HG03097 (cell line): ENCODE results near the gene TINAGL1.

Experiments used
- ATAC-seq: cut with Tn5 transposase; IDR thresholded peaks from one replicate; pipeline ENCODE4 v1.9.1; 2021; ENCODE audit not compliant: unreplicated experiment, low FRiP score

The TINAGL1 gene

DNA sequence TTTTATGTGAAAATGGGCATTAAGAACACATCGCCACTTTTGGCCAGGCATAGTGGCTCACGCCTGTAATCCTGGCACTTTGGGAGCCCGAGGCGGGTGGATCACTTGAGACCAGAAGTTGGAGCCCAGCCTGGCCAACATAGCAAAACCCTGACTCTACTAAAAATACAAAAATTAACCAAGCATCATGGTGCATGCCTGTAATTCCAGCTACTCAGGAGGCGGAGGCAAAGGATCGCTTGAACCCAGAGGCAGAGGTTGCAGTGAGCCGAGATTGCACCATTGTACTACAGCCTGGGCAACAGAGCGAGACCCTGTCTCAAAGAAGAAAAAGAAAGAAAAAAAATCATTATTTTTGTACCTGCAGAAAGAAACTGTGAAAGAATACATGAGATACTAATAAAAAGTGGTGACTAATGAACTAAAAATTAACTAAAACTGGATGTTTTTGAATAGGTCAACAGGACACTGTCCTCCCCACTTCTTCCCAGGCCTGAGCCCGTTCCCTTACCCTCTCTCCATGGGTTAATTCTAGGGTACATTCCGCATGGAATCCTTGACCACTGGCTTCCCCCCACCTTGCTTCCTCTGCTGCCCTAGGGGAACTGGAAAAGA lies 8.3 kb upstream of the TINAGL1 start:
- no peak for ATAC-seq

DNA sequence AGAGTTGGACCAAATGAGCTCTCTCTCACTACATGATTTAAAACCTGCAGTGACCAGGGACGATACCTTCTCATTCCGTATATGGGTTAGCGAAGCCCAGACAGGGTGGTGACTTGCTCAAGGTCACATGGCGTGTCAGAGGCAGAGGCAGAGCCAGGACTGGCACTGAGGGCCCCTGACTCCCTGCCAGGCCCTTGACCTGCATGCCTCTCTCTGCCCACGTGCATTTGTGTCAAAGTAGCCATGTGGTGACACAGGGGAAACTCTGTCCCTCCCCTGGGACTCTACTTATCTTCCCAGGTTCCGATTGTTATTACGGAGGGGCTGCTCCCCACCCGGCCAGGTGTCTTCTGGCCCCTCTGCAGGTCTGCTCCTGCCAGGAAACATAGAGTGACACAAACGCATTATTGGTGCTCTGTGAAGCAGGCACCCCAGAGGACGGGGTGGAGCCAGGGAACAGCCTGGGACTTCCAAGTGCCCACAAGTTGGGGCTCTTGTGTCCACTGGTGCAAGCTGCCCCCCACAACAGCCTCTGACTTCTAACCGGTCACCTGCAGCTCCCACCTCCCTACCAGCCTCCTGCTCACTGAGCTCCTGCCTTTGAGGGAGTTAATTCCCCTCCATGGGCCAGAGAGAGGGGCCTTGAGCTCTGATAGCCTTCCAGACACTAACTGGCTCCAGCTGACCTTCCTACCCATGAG lies 7.3 kb upstream of the TINAGL1 start:
- ATAC-seq, result no peak

DNA sequence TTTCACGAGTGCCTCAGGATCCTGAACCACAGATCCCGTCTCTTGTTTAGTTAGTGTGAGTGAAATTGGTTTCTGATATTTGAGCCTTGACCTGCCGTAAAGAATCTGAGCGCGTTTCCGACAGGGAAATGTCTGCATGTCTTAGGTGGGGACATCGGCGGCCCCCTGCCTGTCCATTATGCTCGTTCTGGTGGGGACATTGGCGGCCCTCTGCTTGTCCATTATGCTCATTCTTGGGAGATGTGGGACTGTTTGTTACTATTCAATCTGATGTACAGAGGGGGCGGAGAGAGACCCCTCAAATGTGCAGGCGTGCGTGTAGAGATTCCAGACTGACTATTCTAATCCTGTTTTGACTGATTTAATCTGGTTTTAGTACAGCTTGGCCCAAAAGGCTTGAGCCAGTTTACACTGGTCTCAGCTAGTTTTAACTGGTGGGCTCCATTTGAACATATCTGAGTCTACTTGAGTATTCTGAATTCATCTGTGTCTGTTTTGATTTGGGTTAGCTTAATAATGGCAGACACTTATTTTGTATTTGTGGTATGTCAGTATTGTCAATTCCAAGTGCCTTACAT lies 6.6 kb upstream of the TINAGL1 start:
- no peak for ATAC-seq

DNA sequence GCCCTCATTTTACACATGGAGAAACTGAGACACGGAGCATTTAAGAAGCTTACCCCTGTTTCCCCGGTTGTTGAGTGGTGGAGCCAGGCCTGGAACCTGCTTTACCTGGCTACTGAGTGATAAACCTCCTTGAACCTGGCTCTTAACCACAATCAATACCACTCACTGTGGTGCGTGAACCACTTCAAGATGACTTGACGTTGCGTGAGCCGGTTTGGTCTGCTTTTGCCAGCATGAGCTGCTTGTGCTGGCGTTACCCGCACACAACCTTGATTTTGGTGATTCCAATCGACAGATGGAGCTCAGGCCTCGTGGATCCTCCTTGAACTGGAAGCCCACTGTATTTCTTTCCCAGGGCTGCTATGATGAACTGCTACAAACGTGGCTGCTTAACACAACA lies 6.1 kb upstream of the TINAGL1 start:
- ATAC-seq, result no peak

DNA sequence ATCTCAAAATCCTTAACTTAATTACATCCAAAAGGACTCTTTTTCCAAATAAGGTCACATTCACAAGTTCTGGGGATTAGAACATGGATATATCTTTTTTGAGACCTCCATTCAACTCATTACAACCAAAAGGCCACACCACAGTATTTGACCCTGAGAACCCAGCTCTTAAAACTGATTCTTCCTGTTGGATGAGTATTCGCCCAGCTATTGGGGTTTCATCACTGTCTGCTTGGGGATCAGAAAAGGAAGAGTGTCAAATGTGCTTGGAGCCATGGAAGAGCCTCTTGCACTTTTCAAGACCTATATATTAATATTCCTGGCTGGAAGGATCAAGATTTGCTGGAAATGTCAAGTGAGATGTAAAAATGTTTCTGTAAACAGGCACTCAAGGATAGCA lies 5.4 kb upstream of the TINAGL1 start:
- no peak for ATAC-seq

DNA sequence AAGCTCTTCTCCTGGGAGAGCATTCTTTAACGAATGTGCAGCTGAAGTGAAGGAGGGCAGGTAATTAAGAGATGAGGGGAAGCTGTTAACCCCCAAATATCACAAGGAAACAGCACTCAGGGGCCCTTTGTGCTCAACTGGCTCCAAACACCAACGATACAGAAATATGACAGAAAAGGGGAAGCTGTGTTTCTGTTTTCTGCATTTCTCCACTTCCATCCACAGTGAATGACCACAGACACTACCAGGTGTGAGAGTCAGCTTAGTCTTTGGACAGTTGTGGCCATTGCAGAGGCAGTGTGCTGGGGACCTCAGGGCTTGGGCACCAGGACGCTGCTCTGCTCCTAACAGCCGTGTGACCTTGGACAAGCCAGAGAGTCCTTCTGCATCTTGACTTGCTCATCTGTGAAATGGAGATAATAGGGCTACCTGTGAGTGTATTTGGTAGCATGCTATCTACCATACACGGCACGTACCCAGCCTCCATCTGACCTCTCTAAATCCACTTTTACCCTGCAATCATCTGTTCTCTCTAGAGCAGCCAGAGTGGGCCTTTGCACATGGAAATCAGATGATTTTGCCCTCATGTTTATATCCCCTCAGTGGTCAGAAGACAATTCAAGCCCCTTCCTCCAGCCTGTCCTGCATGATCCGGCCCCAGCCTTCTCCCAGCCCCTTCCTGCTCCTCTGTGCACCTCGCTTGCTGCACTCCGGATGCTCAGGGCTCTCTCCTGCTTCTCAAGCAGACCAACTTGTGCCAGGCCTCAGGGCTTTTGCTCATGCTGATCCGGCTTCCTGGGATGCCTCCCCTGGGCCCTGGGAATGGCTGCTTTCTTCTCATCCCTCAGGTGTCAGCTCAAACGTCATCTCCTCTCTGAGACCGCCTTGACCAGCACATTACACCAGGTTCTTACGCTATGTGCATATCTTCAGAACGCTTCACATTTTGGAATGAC lies 4.7 kb upstream of the TINAGL1 start:
- ATAC-seq, result no peak

DNA sequence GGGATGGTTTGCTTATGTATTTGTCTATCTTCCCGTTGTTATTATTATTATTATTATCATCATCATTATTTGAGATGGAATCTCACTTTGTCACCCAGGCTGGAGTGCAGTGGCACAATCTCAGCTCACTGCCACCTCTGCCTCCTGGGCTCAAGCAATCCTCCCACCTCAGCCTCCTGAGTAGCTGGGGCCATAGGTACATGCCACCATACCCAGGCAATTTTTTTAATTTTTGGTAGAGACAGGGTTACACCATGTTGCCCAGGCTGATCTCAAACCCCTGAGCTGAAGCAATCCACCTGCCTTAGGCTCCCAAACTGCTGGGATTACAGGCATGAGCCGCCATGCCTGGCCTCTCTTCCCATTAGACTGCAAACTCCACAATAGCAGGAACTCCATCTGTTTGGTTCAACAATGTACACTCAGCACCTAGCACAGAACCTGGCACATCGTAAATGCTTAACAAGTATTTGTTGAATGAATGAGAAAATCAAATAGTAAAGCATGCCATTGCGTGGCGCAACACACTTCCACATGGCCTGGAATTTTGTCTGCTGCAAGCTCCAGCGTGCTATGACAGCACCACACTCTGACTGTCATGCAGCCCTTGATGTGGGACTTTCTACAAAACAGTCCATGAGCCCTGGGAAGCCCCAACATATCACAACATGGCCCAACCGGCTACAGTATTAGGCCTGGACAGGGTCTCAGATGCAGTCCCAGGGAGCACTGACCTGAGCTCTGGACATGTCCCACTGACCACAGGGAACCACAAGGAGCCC lies 3.8 kb upstream of the TINAGL1 start:
- no peak for ATAC-seq

DNA sequence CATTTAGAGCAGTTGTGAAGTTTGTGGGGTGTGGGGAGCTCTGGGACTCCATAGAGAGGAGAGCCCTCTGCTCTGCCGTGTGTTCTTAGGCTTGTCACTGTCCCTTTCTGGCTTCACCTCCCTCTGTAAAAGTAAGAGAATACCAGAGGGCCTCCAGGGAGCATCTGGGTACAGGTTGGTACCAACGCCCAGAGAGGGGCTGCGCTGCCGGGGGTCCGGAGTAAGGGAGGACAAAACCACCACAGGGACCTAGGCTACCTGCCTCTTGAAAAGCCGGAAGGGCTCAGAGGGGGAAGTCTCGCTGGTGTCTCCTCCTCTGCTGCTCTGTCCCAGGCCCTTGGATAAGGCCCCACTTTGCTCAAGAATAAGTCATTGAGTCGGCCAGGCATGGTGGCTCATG lies 3.1 kb upstream of the TINAGL1 start:
- ATAC-seq, result no peak

DNA sequence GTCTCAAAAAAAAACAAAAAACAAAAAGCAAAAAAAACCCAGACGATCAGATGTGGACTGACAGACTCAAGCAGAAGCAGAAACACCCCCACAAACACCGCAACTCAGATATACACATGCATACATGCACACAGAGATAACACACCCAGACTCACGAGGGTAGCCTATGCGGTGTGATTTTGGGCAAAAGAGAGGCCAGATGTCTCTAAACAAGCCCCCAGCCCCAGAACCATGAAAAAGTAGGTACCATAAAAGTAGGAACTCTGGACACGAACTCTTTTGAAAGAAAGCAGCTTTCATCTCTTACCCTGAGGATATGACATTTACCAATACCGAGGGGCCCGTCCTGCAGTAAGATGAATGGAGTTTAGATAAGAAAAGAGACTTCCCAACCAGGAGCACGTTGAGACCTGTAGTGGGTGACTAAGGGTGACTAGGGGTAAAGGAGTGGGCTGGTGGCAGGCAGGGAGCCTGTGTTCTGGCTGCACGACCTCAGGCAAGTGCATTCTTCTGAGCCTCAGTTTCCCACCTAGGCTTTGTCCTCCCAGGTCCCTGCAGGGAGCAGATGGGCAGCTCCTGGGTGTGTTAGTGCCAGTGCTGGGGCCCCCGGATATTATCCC lies 1.5 kb upstream of the TINAGL1 start:
- no peak for ATAC-seq

DNA sequence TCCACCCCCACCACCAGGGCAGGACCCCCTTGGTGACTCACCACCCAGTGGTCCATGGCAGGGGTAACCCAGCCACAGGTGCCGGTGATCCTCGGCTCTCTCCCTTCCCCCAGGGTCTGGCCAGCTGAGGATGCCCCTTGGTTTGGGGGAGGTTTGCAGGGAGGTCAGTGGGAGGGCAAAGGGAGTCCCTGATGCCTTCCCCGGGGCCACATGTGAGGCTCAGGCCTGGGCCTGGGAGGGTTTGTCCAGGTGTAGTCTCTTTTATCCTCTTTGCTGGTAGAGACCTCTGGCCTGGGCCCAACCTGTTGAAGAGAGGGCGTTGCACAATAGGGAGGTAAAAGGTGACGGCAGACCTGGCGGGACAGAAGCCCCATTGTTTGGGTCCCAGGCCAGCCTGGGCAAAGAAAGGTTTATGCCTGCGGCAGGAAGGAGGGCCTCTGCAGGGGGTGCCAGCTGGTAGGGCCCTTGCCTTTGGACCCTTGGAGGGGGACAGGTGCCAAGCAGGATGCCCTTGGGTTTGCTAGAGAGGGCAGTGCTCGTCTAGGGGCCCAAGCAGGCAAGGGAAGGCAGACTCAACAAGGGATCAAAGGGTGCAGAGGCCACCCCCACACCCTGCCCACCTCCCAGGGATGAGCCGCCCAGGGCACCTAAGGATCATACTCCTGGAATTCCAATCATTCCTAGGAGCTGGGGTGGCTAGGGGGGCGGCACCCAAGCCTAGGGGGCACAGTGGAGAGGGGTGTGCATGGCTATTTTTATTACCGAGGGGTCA lies 760 bp upstream of the TINAGL1 start:
- ATAC-seq, result no peak

DNA sequence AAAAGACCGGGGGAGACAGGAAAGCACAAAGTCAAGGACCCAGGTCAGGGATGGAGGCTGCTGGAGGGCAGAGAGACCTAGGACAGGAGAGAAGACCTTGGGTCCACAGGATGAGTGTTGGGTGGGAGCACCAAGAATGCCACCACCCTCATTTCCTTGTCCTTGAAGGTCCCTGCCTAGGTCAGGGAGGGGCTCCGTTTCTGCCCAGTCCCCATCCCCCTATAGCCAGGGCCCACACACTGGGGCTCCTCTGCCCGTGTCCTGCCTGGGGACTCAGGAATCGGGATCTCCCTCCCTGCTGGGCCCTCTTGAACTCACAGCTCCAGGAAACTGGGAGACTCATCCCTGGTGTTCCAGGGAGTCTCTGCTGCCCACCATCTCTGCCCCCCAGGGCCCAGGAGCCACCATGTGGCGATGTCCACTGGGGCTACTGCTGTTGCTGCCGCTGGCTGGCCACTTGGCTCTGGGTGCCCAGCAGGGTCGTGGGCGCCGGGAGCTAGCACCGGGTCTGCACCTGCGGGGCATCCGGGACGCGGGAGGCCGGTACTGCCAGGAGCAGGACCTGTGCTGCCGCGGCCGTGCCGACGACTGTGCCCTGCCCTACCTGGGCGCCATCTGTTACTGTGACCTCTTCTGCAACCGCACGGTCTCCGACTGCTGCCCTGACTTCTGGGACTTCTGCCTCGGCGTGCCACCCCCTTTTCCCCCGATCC lies 584 bp downstream of the TINAGL1 start:
- no peak for ATAC-seq

DNA sequence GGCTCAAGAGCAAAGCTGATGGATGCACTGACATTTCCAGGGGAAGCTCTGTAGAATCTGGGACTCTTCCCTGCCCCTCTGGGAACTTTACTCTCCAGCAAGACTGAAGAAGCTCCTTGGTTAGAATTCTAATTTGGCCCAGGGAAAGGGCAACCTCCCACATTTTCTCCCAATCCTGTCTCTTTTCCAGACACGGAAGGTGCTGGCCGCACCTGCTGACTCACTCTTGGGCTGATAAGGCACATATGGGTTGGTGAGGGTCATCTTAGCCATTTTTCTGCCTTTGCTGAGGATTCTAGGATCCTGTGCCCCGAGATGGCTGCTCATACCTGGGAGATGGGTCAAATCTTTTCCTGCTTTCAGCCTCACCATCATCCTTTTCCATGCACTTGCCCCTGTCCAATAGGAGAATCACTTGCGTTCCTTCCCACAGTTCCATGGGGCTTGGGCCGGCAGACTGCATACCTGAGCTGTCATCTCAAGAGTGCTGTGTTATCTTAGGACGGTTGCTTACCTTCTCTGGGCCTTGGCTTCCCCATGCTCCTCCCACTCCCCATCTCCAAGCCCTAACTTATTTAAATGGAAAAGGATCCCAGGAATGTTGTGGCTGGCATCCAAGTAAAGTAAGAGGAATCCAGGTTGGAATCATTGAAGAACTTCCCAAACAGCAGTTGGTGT lies 1.3 kb downstream of the TINAGL1 start:
- ATAC-seq, result no peak

DNA sequence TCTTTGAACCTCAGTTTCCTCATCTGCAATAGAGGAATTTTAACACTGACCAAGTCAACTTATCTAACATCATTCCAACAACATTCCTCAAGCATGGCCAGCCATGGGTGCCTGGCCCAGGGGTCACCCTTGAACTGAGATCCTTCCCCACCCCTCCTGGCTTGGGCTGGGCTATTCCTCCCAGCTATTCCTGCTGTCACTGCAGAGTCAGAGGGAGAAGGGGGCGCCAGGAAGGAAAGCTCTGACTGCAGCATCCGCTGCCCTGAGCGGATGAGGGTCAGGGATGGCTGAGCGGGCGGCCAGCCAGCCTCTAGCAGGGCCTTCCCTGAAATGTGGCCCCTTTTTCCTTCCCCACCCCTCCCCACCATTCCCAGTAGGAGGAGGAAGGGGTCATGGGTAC lies 3.1 kb downstream of the TINAGL1 start:
- ATAC-seq, result no peak

DNA sequence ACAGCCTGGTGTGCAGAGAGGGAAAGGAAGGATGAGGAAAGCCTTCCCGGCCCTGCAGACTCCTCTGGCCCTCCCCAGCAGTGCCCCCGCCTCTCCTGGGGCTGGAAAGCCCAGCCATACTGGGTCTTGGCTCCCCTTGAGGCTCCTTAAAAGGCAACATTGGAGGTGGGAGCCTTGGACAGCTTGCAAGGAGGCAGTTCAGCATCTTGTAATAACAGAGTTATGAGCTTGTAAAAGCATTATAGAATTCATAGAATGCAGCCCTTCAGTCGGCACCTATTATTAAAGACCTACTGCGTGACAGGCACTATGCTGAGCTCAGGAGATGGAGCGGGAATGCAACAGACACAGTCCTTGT lies 4.2 kb downstream of the TINAGL1 start:
- ATAC-seq, result no peak

DNA sequence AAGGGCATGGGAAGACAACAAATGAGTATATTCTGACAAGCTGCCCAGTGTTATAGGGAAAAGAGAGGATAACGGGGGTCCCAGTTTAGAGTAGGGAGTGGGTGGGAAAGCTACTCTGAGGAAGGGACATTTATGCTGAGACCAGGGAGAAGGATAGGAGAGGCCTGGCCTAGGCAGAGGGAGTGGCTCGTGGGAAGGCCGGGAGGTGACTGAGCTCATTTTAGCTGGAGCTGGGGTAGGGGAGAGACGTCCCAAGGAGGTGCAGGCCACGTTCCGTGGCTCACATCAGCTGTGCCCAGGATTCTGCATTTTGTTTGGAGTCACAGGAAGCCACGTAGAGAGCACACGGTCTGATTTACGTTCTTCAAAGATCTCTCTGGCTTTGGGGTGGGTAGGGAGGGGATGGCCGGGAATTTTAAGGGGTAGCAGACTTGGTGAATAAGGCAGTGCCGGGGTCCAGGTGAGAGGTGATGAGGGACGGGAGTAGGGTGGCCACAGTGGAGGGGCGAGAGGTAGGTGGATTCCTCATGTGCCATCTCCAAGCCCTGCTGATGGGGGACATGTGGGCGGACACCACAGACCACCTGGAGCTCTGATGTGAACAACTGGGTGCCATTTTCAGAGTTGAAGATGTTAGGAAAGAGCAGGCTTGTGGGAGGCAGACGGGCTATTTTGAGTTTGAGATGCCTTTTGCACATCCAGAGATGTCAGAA lies 4.7 kb downstream of the TINAGL1 start:
- no peak for ATAC-seq

DNA sequence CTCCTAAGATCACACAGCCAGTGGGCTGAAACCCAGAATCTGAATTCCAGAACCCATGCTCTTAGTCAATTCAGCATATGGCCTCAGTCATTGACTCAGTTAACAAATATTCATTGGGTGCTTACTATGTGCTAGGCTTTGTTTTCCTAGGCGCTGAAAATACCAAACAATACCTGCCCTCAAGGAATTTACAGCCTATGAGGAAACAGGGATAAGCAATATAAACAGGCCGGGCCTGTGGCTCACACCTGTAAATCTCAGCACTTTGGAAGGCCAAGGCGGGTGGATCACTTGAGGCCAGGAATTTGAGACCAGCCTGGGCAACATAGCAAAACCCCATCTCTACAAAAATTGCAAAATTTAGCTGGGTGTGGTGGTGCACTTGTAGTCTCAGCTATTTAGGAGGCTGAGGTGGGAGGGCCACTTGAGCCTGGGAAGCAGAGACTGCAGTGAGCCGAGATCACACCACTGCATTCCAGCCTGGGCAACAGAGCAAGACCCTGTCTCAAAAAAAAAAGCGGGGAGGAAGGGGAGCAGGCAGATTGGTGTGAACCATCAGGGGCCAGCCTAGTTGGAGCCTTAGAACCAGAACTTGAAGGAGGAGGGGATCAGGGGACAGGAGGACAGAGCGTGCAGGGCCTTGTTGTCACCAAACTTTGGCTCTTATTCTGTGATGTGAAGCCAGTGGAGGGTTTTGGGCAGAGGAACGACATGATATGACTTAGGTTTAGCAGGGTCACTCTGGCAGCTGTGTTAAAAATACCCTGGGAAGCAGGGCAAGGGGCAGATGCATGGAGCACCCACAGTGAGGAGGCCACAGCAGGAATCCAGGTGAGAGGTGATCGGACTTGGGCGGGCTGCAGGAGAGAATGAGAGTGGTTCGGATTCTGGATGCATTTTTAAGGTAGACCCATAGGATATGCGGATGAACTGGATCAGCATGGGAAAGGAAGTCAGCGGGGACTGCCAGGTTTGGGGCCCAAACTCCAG lies 5.8 kb downstream of the TINAGL1 start:
- no peak for ATAC-seq
